Body of pancreas (tissue), 4 donors: ENCODE measurements around the gene MAPK7. TPM values are rescaled to one million over a fixed set of nuclear protein-coding genes. Genes with fewer than 3 reads are reported as not detected.

Experiments used
- ATAC-seq: fragments of 150-250 bp; one replicate; pipeline ENCODE4 v1.9.1; 2016
- DNase-seq, 4 donors: peaks; one replicate each; pipeline ENCODE4 v3.0.0-alpha.2; 2019
- H3K27ac ChIP-seq, 4 donors: fragments of 200-600 bp; sonication (generic); 1 replicate in 3 of 4; 2 replicates in 1 of 4; pipeline versions ENCODE4 v1.5.1 to v1.6.1; 2016 to 2019; ENCODE audit warnings: mild to moderate bottlenecking in 1 of 4, mixed read lengths in 1 of 4, moderate library complexity in 1 of 4
- H3K27me3 ChIP-seq, 2 donors: fragments of 200-600 bp; sonication (generic); one replicate each; pipeline ENCODE4 v1.6.0; 2016; ENCODE audit warnings: mild to moderate bottlenecking in 1 of 2
- H3K36me3 ChIP-seq, 2 donors: fragments of 200-600 bp; sonication (generic); replicated peaks in 1 of 2; 2 replicates each; pipeline ENCODE4 v1.5.1; 2016; ENCODE audit warnings: low read depth in 2 of 2; ENCODE audit not compliant: insufficient read depth in 1 of 2
- H3K4me1 ChIP-seq: fragments of 200-600 bp; sonication (generic); one replicate; pipeline ENCODE4 v1.6.0; 2016
- H3K4me3 ChIP-seq, 2 donors: fragments of 200-600 bp; sonication (generic); 1 replicate in 1 of 2; 2 replicates in 1 of 2; pipeline ENCODE4 v1.5.1; 2016 to 2019
- H3K9me3 ChIP-seq, 3 donors: fragments of 200-600 bp; sonication (generic); 1 replicate in 2 of 3; 2 replicates in 1 of 3; pipeline ENCODE4 v1.5.1; 2016
- POLR2A ChIP-seq, 3 donors: fragments of 450-650 bp; IDR thresholded peaks; one replicate each; pipeline ENCODE4 v1.6.1; 2016; ENCODE audit warnings: antibody characterized with exemption in 3 of 3, mild to moderate bottlenecking in 2 of 3
- WGBS, 2 donors: methylation state at CpG; one replicate each; pipeline ENCODE4 v1.1.5; 2017; 5-methylcytosine and 5-hydroxymethylcytosine counted together
- intact Hi-C: fragments of 100-400 bp; cut with DNase I; formaldehyde crosslinking; loops from one replicate; pipeline ENCODE4 v1.15.1; 2023
- total RNA-seq, 2 donors: library from RNA; depleted of rRNA; stranded (reverse); fragments of >200 nt; gene quantifications; one replicate each; pipeline ENCODE4 v1.1.0, GENCODE V29; 2016
- TF ChIP-seq, protein P1 (sequence below), 7 experiments: fragments of 450-650 bp in 4 of 7; fragments of 200-600 bp in 3 of 7; sonication (generic) in 3 of 7; IDR thresholded peaks; one replicate each; pipeline ENCODE4 v1.5.1; 2016 to 2019; ENCODE audit warnings: antibody characterized with exemption in 7 of 7

MAPK7 gene
- total RNA-seq, 2 donors from 2014 or later = 10.1 to 29.3 TPM

DNA sequence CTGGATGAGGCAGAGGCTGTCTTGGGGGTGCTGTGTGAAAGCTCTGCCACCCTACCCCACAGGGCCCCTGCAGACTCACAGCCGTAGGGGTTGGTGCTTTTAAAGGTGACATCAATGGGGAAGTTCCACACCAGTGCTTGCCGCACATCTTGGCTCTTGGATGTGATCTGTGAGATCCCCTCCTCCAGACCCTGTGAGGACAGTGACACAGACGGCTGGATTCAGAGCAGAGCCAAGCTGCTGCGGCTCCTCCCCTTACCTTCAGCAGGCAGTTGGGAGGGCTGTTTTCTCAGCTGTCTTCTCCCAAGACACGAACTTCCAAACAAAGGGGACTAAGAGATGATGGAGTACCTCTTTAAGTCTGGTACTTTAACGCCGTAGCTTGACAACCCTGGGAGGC, 20.5 kb upstream of the MAPK7 start:
- H3K9me3 ChIP-seq = no peaks in the 10 kb centered on the region
- H3K27ac ChIP-seq = no peak overlapping the region
- no peaks in the 10 kb centered on the region for H3K36me3 ChIP-seq
- TF ChIP-seq, protein P1, sequence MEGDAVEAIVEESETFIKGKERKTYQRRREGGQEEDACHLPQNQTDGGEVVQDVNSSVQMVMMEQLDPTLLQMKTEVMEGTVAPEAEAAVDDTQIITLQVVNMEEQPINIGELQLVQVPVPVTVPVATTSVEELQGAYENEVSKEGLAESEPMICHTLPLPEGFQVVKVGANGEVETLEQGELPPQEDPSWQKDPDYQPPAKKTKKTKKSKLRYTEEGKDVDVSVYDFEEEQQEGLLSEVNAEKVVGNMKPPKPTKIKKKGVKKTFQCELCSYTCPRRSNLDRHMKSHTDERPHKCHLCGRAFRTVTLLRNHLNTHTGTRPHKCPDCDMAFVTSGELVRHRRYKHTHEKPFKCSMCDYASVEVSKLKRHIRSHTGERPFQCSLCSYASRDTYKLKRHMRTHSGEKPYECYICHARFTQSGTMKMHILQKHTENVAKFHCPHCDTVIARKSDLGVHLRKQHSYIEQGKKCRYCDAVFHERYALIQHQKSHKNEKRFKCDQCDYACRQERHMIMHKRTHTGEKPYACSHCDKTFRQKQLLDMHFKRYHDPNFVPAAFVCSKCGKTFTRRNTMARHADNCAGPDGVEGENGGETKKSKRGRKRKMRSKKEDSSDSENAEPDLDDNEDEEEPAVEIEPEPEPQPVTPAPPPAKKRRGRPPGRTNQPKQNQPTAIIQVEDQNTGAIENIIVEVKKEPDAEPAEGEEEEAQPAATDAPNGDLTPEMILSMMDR (IDR thresholded peaks at IDR 0.05) = no peak
- TF ChIP-seq POLR2A (IDR thresholded peaks at IDR 0.05) = no peak
- no peak for ATAC-seq
- DNase-seq = no peak
- intact Hi-C loops = no loop called here
- H3K27me3 ChIP-seq = no peaks in the 10 kb centered on the region
- H3K4me3 ChIP-seq = no peak overlapping the region
- WGBS, 2 donors = 73 to 92% methylated on average over 5 to 7 of the region's 7 CpGs
- peaks cover 10% of the 10 kb centered on the region for H3K4me1 ChIP-seq

DNA sequence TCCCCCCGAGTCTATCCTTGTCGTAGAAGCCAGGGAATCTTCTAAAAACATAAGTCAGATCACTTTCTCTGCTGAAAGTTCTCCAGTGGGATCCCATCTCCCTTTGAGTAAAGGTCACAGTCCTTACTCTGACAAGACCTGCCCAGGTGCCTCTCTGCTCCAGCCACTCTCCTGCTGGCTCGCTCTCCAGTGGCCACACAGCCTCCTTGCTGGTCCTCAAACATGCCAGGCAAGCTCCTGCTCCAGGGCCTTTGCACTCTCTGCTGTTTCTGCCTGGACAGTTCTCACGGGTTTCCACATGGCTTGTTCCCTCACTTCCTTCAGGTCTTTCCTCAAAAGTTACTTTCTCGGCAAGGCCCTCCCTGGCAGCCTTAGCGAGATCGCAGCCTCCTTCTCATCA, 19.1 kb upstream of the MAPK7 start:
- Histone ChIP-seq H3K4me3 (no peak overlapping the region), H3K9me3 (no peaks in the 10 kb centered on the region), H3K27ac (no peak overlapping the region), H3K27me3 (no peaks in the 10 kb centered on the region), H3K4me1 (peaks cover 16% of the 10 kb centered on the region), H3K36me3 (no peaks in the 10 kb centered on the region)
- no peak for TF ChIP-seq POLR2A (IDR thresholded peaks at IDR 0.05)
- TF ChIP-seq, protein P1 (IDR thresholded peaks at IDR 0.05) = no peak
- DNase-seq (no peak), ATAC-seq (no peak)
- intact Hi-C loops = no loop called here
- WGBS, 2 donors = 80 to 85% methylated on average over 7 of the region's 7 CpGs

DNA sequence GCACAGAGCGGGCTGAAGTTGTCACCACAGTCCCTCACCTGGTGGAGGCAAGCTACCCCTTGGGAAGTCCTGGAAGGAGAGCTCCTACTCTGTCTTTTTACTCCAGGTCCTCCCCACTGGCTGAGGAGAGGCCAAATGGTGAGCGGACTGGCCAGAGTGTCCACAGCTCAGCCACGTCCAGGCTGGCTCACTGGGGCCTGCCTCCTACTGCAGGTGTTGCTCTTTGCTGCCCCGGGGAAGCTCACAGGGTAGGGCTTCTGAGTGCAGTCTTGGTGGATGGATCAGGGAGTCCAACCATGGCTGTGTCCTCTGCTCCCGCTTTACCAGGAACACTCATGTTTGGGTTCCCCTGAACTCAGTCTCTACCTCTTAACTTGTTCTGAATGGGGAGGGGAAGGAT, 18.4 kb upstream of the MAPK7 start:
- intact Hi-C loops = no loop called here
- Histone ChIP-seq H3K36me3 (no peaks in the 10 kb centered on the region), H3K4me1 (peaks cover 22% of the 10 kb centered on the region), H3K4me3 (no peak overlapping the region), H3K27me3 (no peaks in the 10 kb centered on the region), H3K27ac (no peak overlapping the region), H3K9me3 (no peaks in the 10 kb centered on the region)
- WGBS, 2 donors = 91 to 94% methylated on average over 5 of the region's 5 CpGs
- DNase-seq (no peak), ATAC-seq (no peak)
- TF ChIP-seq, protein P1 (IDR thresholded peaks at IDR 0.05) = no peak
- no peak for TF ChIP-seq POLR2A (IDR thresholded peaks at IDR 0.05)

DNA sequence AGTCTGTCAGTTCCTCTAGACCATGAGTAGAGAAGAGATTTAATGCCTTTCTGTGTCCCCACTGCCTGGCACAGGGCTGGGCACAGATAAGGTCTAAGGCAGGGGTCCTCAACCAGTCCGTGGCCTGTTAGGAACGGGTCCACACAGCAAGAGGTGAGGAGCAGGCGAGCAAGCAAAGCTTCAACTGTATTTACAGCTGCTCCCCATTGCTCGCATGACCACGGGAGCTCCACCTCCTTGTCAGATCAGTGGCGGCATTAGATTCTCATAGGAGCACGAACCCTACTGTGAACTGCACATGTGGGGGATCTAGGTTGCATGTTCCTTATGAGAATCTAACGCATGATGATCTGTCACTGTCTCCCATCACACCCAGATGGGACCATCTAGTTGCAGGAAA, 17.5 kb upstream of the MAPK7 start:
- H3K4me3 ChIP-seq = no peak overlapping the region
- intact Hi-C loops = no loop called here
- no peak overlapping the region for H3K27ac ChIP-seq
- no peak for TF ChIP-seq POLR2A (IDR thresholded peaks at IDR 0.05)
- TF ChIP-seq, protein P1 (IDR thresholded peaks at IDR 0.05) = no peak
- no peaks in the 10 kb centered on the region for H3K9me3 ChIP-seq
- no peaks in the 10 kb centered on the region for H3K36me3 ChIP-seq
- WGBS, 2 donors = 88% methylated on average over 8 of the region's 8 CpGs
- no peak for DNase-seq
- no peak for ATAC-seq
- no peaks in the 10 kb centered on the region for H3K27me3 ChIP-seq
- peaks cover 26% of the 10 kb centered on the region for H3K4me1 ChIP-seq

DNA sequence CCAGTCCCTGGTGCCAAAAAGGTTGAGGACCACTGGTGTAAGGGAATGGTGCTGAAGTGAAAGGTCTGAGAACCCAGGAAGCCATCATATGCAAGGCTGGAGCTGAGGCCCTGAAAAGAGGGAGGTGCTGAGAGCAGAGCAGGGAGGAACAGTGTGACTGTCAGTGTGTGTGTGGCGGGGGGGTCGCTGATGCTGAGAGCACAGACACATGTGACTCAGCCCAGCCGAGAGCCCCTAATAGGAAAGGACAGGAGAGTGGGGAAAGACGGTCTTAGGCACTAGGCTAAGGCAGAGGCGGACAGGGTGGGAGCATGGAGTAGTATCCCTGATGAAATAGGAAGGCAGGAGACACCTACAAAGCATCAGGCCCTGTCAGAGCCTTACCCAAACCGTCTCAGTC, 17.0 kb upstream of the MAPK7 start:
- 67 to 71% methylated on average over 6 of the region's 6 CpGs for WGBS, 2 donors
- TF ChIP-seq, protein P1 (IDR thresholded peaks at IDR 0.05) = no peak
- no peak for TF ChIP-seq POLR2A (IDR thresholded peaks at IDR 0.05)
- intact Hi-C loops = no loop called here
- ATAC-seq (no peak), DNase-seq (no peak)
- Histone ChIP-seq H3K27me3 (no peaks in the 10 kb centered on the region), H3K4me1 (peaks cover 26% of the 10 kb centered on the region), H3K4me3 (no peak overlapping the region), H3K27ac (no peak overlapping the region), H3K9me3 (no peaks in the 10 kb centered on the region), H3K36me3 (no peaks in the 10 kb centered on the region)
